ENCODE results near the gene ASIC4.

ASIC4 gene

GRCh38 chr2:219570924-219571310, 56.6 kb downstream of the ASIC4 start:
- no peak for DNase-seq

- peak; percentile 10 to 13 for DNase-seq
Observed at GRCh38 chr2:219571311-219572236, 57.3 kb downstream of the ASIC4 start, which contains the start of gene OBSL1. TSS of gene OBSL1 (minus strand) at chr2:219571539. CDS start at chr2:219571232, 307 bp downstream.

- no peak for DNase-seq
Observed at GRCh38 chr2:219572237-219573001, 58.1 kb downstream of the ASIC4 start, which contains the start of gene INHA. TSS of gene INHA (plus strand) at chr2:219572310. CDS start at chr2:219572375, 65 bp downstream.

GRCh38 chr2:219573166-219573565, 58.9 kb downstream of the ASIC4 start:
- peak; percentile 2 to 86 for DNase-seq

GRCh38 chr2:219574484-219575311, 60.4 kb downstream of the ASIC4 start:
- DNase-seq: no peak

GRCh38 chr2:219575566-219576504, 61.6 kb downstream of the ASIC4 start:
- DNase-seq: no peak

- no peak for DNase-seq
Observed at GRCh38 chr2:219576505-219577388, 62.5 kb downstream of the ASIC4 start.

- no peak for DNase-seq
Observed at GRCh38 chr2:219578811-219579613, 64.7 kb downstream of the ASIC4 start.

- no peak for DNase-seq
Observed at GRCh38 chr2:219581346-219581745, 67.1 kb downstream of the ASIC4 start.
